ENCODE measurements around the gene MAB21L2.
"Not testable (repeated sequence)": the region's sequence is repeated elsewhere in the genome, so short reads cannot be mapped to it uniquely, and the experiment has no call there.

Gene MAB21L2

DNA sequence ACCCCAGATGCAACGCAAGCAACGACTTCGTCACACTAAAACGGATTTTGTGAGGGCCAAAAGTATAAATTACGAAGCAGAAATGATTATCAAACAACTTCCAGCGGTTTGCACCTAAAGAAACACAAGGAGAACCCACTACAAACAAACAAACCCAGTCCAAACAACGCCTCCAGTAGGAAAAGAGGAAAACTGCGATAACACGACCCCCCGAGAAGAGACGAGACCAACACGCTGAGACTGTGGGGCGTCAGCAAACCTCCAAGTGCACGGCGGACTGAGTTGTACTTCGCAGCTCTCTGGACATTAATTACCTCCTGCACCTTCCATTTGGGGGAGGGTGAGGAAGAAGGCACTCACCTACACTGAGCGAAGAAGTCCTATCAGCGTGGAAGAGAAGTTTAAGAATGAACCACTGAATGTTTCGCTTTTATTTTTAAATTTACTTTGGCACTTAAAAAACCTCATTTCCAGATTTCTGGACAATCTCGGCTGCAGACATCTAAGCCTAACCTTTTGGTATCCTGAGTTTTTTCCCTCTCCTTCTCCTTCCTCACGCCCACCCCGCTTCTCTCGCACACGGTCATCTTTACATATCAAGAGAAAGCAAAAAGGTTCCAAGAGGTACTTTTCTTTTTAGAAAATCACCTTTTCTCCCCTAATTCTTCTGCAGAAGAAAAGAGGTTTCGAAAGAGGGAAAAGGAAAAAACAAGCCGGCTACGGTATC, at the start of gene MAB21L2:
TSS of gene MAB21L2 (plus strand) at position 6 of the 727 bp plus-strand sequence. CDS start 879 bp downstream, outside the sequence.
- H3K9me3 ChIP-seq (ENCODE audit: control insufficient read depth, insufficient read depth, low read length), result no peaks in the 10 kb centered on the region
- DNase-seq (ENCODE audit: low read depth, low spot score), result no peak
- no CpG with 5 or more reads among the region's 27 CpGs for WGBS (ENCODE audit: insufficient coverage, insufficient read length)
- H3K4me1 ChIP-seq (ENCODE audit: control insufficient read depth, insufficient read depth, low read length), result peaks cover 3% of the 10 kb centered on the region; the same call in 1 of the 2 replicates
- no peaks in the 10 kb centered on the region for H3K36me3 ChIP-seq (ENCODE audit: control insufficient read depth, insufficient read depth, low read length)
- H3K27me3 ChIP-seq (ENCODE audit: control insufficient read depth, insufficient read depth, low read length), result peaks cover 21% of the 10 kb centered on the region
- no peak within 1 kb of the TSS for H3K27ac ChIP-seq (ENCODE audit: low read length)
- peak within 1 kb of the TSS; percentile 28; the same call in 1 of the 2 replicates for H3K4me3 ChIP-seq (ENCODE audit: low read length)

- H3K4me1 ChIP-seq (ENCODE audit: control insufficient read depth, insufficient read depth, low read length), result no peaks in the 10 kb centered on the region
- no peak overlapping the region for H3K27ac ChIP-seq (ENCODE audit: low read length)
- DNase-seq (ENCODE audit: low read depth, low spot score), result no peak
- no peaks in the 10 kb centered on the region for H3K27me3 ChIP-seq (ENCODE audit: control insufficient read depth, insufficient read depth, low read length)
- H3K9me3 ChIP-seq (ENCODE audit: control insufficient read depth, insufficient read depth, low read length), result no peaks in the 10 kb centered on the region
- no peaks in the 10 kb centered on the region for H3K36me3 ChIP-seq (ENCODE audit: control insufficient read depth, insufficient read depth, low read length)
- H3K4me3 ChIP-seq (ENCODE audit: low read length), result no peak overlapping the region
- WGBS (ENCODE audit: insufficient coverage, insufficient read length), result no CpG with 5 or more reads among the region's 3 CpGs
These were observed 48.3 kb upstream of the MAB21L2 start for GRCh38 chr4:150533673-150534072.

GRCh38 chr4:150534818-150535217, 47.1 kb upstream of the MAB21L2 start:
- Histone ChIP-seq H3K9me3 (ENCODE audit: control insufficient read depth, insufficient read depth, low read length) (no peaks in the 10 kb centered on the region), H3K4me3 (ENCODE audit: low read length) (no peak overlapping the region), H3K36me3 (ENCODE audit: control insufficient read depth, insufficient read depth, low read length) (no peaks in the 10 kb centered on the region), H3K27me3 (ENCODE audit: control insufficient read depth, insufficient read depth, low read length) (no peaks in the 10 kb centered on the region), H3K4me1 (ENCODE audit: control insufficient read depth, insufficient read depth, low read length) (no peaks in the 10 kb centered on the region), H3K27ac (ENCODE audit: low read length) (no peak overlapping the region)
- DNase-seq (ENCODE audit: low read depth, low spot score), result no peak

DNA sequence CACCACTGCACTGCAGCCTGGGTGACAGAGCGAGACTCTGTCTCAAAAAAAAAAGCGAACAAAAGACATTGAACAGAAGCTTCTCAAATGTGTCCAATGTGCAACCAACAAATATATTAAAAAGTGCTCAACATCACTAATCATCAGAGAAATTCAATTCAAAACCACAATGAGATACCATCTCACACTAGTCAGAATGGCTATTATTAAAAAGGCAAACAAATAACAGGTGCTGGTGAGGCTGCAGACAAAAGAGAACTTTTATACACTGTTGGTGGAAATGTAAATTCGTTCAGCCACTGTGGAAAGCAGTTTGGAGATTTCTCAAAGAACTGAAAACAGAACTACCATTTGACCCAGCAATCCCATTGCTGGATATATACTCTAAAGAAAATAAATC, 44.0 kb upstream of the MAB21L2 start:
- H3K27ac ChIP-seq (ENCODE audit: low read length); H3K27me3 ChIP-seq (ENCODE audit: control insufficient read depth, insufficient read depth, low read length); DNase-seq (ENCODE audit: low read depth, low spot score); H3K4me1 ChIP-seq (ENCODE audit: control insufficient read depth, insufficient read depth, low read length); H3K9me3 ChIP-seq (ENCODE audit: control insufficient read depth, insufficient read depth, low read length); H3K36me3 ChIP-seq (ENCODE audit: control insufficient read depth, insufficient read depth, low read length); H3K4me3 ChIP-seq (ENCODE audit: low read length): not testable (repeated sequence)
- no CpG with 5 or more reads among the region's 3 CpGs for WGBS (ENCODE audit: insufficient coverage, insufficient read length)

- no peak overlapping the region for H3K27ac ChIP-seq (ENCODE audit: low read length)
- H3K4me3 ChIP-seq (ENCODE audit: low read length), result no peak overlapping the region
- no peaks in the 10 kb centered on the region for H3K36me3 ChIP-seq (ENCODE audit: control insufficient read depth, insufficient read depth, low read length)
- no peaks in the 10 kb centered on the region for H3K4me1 ChIP-seq (ENCODE audit: control insufficient read depth, insufficient read depth, low read length)
- no peaks in the 10 kb centered on the region for H3K27me3 ChIP-seq (ENCODE audit: control insufficient read depth, insufficient read depth, low read length)
- DNase-seq (ENCODE audit: low read depth, low spot score), result no peak
- H3K9me3 ChIP-seq (ENCODE audit: control insufficient read depth, insufficient read depth, low read length), result no peaks in the 10 kb centered on the region
These were observed 41.4 kb upstream of the MAB21L2 start for GRCh38 chr4:150540536-150540935.

- H3K27ac ChIP-seq (ENCODE audit: low read length), result no peak overlapping the region
- WGBS (ENCODE audit: insufficient coverage, insufficient read length), result no CpG with 5 or more reads among the region's 3 CpGs
- no peaks in the 10 kb centered on the region for H3K27me3 ChIP-seq (ENCODE audit: control insufficient read depth, insufficient read depth, low read length)
- H3K9me3 ChIP-seq (ENCODE audit: control insufficient read depth, insufficient read depth, low read length), result no peaks in the 10 kb centered on the region
- no peaks in the 10 kb centered on the region for H3K4me1 ChIP-seq (ENCODE audit: control insufficient read depth, insufficient read depth, low read length)
- no peak for DNase-seq (ENCODE audit: low read depth, low spot score)
- no peak overlapping the region for H3K4me3 ChIP-seq (ENCODE audit: low read length)
- no peaks in the 10 kb centered on the region for H3K36me3 ChIP-seq (ENCODE audit: control insufficient read depth, insufficient read depth, low read length)
These were observed 41.0 kb upstream of the MAB21L2 start for GRCh38 chr4:150540959-150541360.

DNA sequence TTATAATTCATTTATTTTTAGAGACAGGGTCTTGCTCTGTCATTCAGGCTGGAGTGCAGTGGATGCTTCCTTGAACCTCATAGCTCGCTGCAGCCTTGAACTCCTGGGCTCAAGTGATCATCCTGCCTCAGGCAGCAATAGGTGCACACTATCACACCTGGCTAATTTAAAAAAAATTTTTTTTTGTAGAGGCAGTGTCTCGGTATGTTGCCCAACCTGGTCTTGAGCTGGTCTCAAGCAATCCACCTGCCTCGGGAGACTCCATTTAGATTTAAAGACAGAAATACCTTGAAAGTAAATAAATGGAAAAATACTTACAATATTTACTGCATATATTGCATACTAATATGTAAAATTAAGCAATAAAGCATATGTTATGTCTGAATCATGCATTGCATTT, 40.3 kb upstream of the MAB21L2 start:
- Histone ChIP-seq H3K27ac (ENCODE audit: low read length) (no peak overlapping the region), H3K36me3 (ENCODE audit: control insufficient read depth, insufficient read depth, low read length) (no peaks in the 10 kb centered on the region), H3K4me1 (ENCODE audit: control insufficient read depth, insufficient read depth, low read length) (no peaks in the 10 kb centered on the region), H3K4me3 (ENCODE audit: low read length) (no peak overlapping the region), H3K27me3 (ENCODE audit: control insufficient read depth, insufficient read depth, low read length) (no peaks in the 10 kb centered on the region), H3K9me3 (ENCODE audit: control insufficient read depth, insufficient read depth, low read length) (no peaks in the 10 kb centered on the region)
- WGBS (ENCODE audit: insufficient coverage, insufficient read length), result no CpG with 5 or more reads among the region's 3 CpGs
- no peak for DNase-seq (ENCODE audit: low read depth, low spot score)

DNA sequence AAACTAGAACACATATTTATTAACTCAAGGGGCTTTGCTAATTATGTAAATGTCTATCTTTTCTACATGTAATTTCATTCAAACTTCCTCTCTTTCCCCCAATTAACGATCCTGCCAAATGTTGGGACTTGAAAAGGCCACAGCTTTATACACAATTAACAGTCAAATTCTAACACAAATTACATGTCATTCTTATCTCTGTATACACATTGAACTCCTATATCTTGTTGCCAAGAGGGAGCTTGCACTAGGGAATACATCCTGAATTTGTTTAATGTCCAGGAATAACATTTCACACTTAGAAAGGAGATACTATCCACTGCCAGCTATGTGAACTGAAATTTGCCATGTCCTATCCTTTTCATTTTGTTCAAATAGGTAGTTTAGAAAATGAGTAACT, 38.9 kb upstream of the MAB21L2 start:
- no CpG with 5 or more reads among the region's 1 CpG for WGBS (ENCODE audit: insufficient coverage, insufficient read length)

GRCh38 chr4:150546286-150546685, 35.7 kb upstream of the MAB21L2 start:
- no peaks in the 10 kb centered on the region for H3K36me3 ChIP-seq (ENCODE audit: control insufficient read depth, insufficient read depth, low read length)
- no peak overlapping the region for H3K27ac ChIP-seq (ENCODE audit: low read length)
- no CpG with 5 or more reads among the region's 2 CpGs for WGBS (ENCODE audit: insufficient coverage, insufficient read length)
- H3K4me1 ChIP-seq (ENCODE audit: control insufficient read depth, insufficient read depth, low read length), result no peaks in the 10 kb centered on the region
- no peaks in the 10 kb centered on the region for H3K9me3 ChIP-seq (ENCODE audit: control insufficient read depth, insufficient read depth, low read length)
- no peaks in the 10 kb centered on the region for H3K27me3 ChIP-seq (ENCODE audit: control insufficient read depth, insufficient read depth, low read length)
- no peak overlapping the region for H3K4me3 ChIP-seq (ENCODE audit: low read length)
- DNase-seq (ENCODE audit: low read depth, low spot score), result no peak

More for the DNA sequence above, 38.9 kb upstream of the MAB21L2 start:
- H3K36me3 ChIP-seq (ENCODE audit: control insufficient read depth, insufficient read depth, low read length), result no peaks in the 10 kb centered on the region
- H3K27ac ChIP-seq (ENCODE audit: low read length), result no peak overlapping the region
- no peaks in the 10 kb centered on the region for H3K27me3 ChIP-seq (ENCODE audit: control insufficient read depth, insufficient read depth, low read length)
- no peak overlapping the region for H3K4me3 ChIP-seq (ENCODE audit: low read length)
- H3K4me1 ChIP-seq (ENCODE audit: control insufficient read depth, insufficient read depth, low read length), result no peaks in the 10 kb centered on the region
- no peak for DNase-seq (ENCODE audit: low read depth, low spot score)
- no peaks in the 10 kb centered on the region for H3K9me3 ChIP-seq (ENCODE audit: control insufficient read depth, insufficient read depth, low read length)

DNA sequence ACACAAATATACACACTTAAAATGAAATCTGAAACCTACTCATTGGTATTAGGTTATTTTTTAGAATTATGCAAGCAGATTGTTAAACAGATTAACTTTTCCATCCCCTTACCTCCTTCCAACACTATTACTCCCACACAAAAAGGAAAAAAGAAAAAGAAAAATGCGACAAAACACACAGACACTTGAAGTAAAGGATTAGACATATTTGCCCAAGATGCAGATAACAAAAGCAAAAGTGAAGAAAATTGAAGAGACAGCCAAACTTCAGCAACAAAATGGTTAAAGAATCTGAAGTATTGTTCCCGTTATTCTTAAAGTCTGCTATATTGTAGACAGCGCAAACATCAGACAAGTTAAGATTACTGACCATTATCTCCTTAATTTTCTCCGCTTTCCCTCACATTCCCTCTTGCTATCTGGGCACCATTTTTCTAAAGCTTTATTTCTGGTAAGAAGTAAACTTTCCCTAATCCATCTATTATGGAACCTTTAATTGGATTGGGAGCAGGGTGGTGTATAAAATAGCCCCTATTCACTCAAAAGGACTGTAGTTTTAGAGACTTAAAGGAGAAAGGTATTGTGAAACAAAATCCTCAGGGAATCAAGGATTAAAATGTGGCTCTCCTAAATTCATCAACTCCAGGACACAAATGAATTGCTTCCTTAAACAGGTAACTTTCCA, 34.7 kb upstream of the MAB21L2 start:
- WGBS (ENCODE audit: insufficient coverage, insufficient read length), result no CpG with 5 or more reads among the region's 4 CpGs
- no peaks in the 10 kb centered on the region for H3K9me3 ChIP-seq (ENCODE audit: control insufficient read depth, insufficient read depth, low read length)

GRCh38 chr4:150557811-150558210, 24.1 kb upstream of the MAB21L2 start:
- not testable (repeated sequence) for H3K27me3 ChIP-seq (ENCODE audit: control insufficient read depth, insufficient read depth, low read length); H3K36me3 ChIP-seq (ENCODE audit: control insufficient read depth, insufficient read depth, low read length); H3K4me3 ChIP-seq (ENCODE audit: low read length); H3K9me3 ChIP-seq (ENCODE audit: control insufficient read depth, insufficient read depth, low read length); H3K4me1 ChIP-seq (ENCODE audit: control insufficient read depth, insufficient read depth, low read length); H3K27ac ChIP-seq (ENCODE audit: low read length); DNase-seq (ENCODE audit: low read depth, low spot score)
- no CpG with 5 or more reads among the region's 3 CpGs for WGBS (ENCODE audit: insufficient coverage, insufficient read length)

More for the DNA sequence above, 34.7 kb upstream of the MAB21L2 start:
- Histone ChIP-seq H3K36me3 (ENCODE audit: control insufficient read depth, insufficient read depth, low read length) (no peaks in the 10 kb centered on the region), H3K4me3 (ENCODE audit: low read length) (no peak overlapping the region), H3K27ac (ENCODE audit: low read length) (no peak overlapping the region), H3K27me3 (ENCODE audit: control insufficient read depth, insufficient read depth, low read length) (no peaks in the 10 kb centered on the region), H3K4me1 (ENCODE audit: control insufficient read depth, insufficient read depth, low read length) (no peaks in the 10 kb centered on the region)
- DNase-seq (ENCODE audit: low read depth, low spot score), result no peak
